HepG2 (cell line): Measurements from ENCODE around the gene FAM43A. TPM values are rescaled to one million over a fixed set of nuclear protein-coding genes. Genes with fewer than 3 reads are reported as not detected.

Experiments
- BRD4 ChIP-seq: sonication (generic); formaldehyde crosslinking; IDR thresholded peaks from 2 replicates; pipeline ENCODE4 v1.4.0; 2020; ENCODE audit warnings: missing genetic modification reagents
- CENPBD1 ChIP-seq: sonication (generic); formaldehyde crosslinking; IDR thresholded peaks from 2 replicates; pipeline ENCODE4 v1.8.0; 2022; ENCODE audit warnings: missing genetic modification reagents, low read depth, mild to moderate bottlenecking, borderline replicate concordance
- CREB3 ChIP-seq: sonication (generic); formaldehyde crosslinking; IDR thresholded peaks from 2 replicates; pipeline ENCODE4 v1.5.0; 2020; ENCODE audit warnings: missing genetic modification reagents
- IKZF4 ChIP-seq: sonication (generic); formaldehyde crosslinking; IDR thresholded peaks from 2 replicates; pipeline ENCODE4 v1.5.1; 2020; ENCODE audit warnings: borderline replicate concordance, mild to moderate bottlenecking, low read depth, missing genetic modification reagents; ENCODE audit errors: not compliant biosample characterization
- ISX ChIP-seq: sonication (generic); formaldehyde crosslinking; conservative IDR thresholded peaks from 2 replicates; pipeline ENCODE4 v1.5.0; 2020; ENCODE audit warnings: missing genetic modification reagents
- JARID2 ChIP-seq: sonication (generic); formaldehyde crosslinking; IDR thresholded peaks from 2 replicates; pipeline ENCODE4 v1.8.1; 2023; ENCODE audit warnings: missing genetic modification reagents, inconsistent platforms; ENCODE audit not compliant: insufficient replicate concordance
- PAWR ChIP-seq: sonication (generic); formaldehyde crosslinking; IDR thresholded peaks from 2 replicates; pipeline ENCODE4 v1.4.0; 2020; ENCODE audit warnings: missing genetic modification reagents, mild to moderate bottlenecking, borderline replicate concordance
- RNF219 ChIP-seq: sonication (generic); formaldehyde crosslinking; IDR thresholded peaks from 2 replicates; pipeline ENCODE4 v1.5.0; 2020; ENCODE audit warnings: mild to moderate bottlenecking, missing genetic modification reagents
- SMAD3 ChIP-seq: sonication (generic); formaldehyde crosslinking; IDR thresholded peaks from 2 replicates; pipeline ENCODE4 v1.4.0; 2020; ENCODE audit warnings: missing genetic modification reagents
- SMARCE1 ChIP-seq: fragments of 450-650 bp; IDR thresholded peaks from 2 replicates; pipeline ENCODE4 v1.6.1; 2017; ENCODE audit warnings: borderline replicate concordance
- TFAP4 ChIP-seq: sonication (generic); IDR thresholded peaks from 2 replicates; pipeline ENCODE4 v1.6.1; 2016; ENCODE audit warnings: low read depth, borderline replicate concordance
- THAP7 ChIP-seq: sonication (generic); formaldehyde crosslinking; IDR thresholded peaks from 2 replicates; pipeline ENCODE4 v1.8.1; 2023; ENCODE audit warnings: mild to moderate bottlenecking, missing genetic modification reagents
- TP53 ChIP-seq: sonication (generic); formaldehyde crosslinking; conservative IDR thresholded peaks from 2 replicates; pipeline ENCODE4 v1.4.0; 2020; ENCODE audit warnings: missing genetic modification reagents
- ZBTB42 ChIP-seq: sonication (generic); formaldehyde crosslinking; IDR thresholded peaks from 2 replicates; pipeline ENCODE4 v1.5.0; 2020; ENCODE audit warnings: mild to moderate bottlenecking, missing genetic modification reagents
- ZMAT5 ChIP-seq: sonication (generic); formaldehyde crosslinking; IDR thresholded peaks from 2 replicates; pipeline ENCODE4 v1.5.0; 2020; ENCODE audit warnings: mild to moderate bottlenecking, low read depth, missing genetic modification reagents, borderline replicate concordance
- ZNF160 ChIP-seq: sonication (generic); formaldehyde crosslinking; IDR thresholded peaks from 2 replicates; pipeline ENCODE4 v1.8.0; 2022; ENCODE audit warnings: mild to moderate bottlenecking, inconsistent platforms, missing genetic modification reagents
- ZNF317 ChIP-seq: sonication (generic); formaldehyde crosslinking; IDR thresholded peaks from 2 replicates; pipeline ENCODE4 v1.5.0; 2020; ENCODE audit warnings: mild to moderate bottlenecking, missing genetic modification reagents
- ZNF337 ChIP-seq: sonication (generic); formaldehyde crosslinking; IDR thresholded peaks from 2 replicates; pipeline ENCODE4 v1.5.1; 2020; ENCODE audit warnings: missing genetic modification reagents, low read depth, mild to moderate bottlenecking, borderline replicate concordance
- ZNF512 ChIP-seq: sonication (generic); formaldehyde crosslinking; IDR thresholded peaks from 2 replicates; pipeline ENCODE4 v1.4.0; 2020; ENCODE audit warnings: mild to moderate bottlenecking, missing genetic modification reagents
- ZNF878 ChIP-seq: sonication (generic); formaldehyde crosslinking; IDR thresholded peaks from 2 replicates; pipeline ENCODE4 v1.8.1; 2023; ENCODE audit warnings: mild to moderate bottlenecking, missing genetic modification reagents, moderate library complexity
- polyA plus RNA-seq, 8 experiments: library from polyadenylated mRNA; depleted of rRNA in 3 of 8; stranded (reverse) in 7 of 8; unstranded in 1 of 8; fragments of >200 nt; fragmentation: Illumina TruSeq in 4 of 8; extraction: Trizol in 4 of 8; gene quantifications; 2 replicates each; pipeline versions ENCODE4 v1.2.1 to v1.2.3, GENCODE V29; 2011 to 2016; ENCODE audit warnings: low read depth in 4 of 8, missing spikeins in 1 of 8, mixed read lengths in 1 of 8; ENCODE audit not compliant: insufficient read depth in 1 of 8
- total RNA-seq, 5 experiments: library from RNA; depleted of rRNA; stranded (reverse); fragments of >200 nt; fragmentation: Illumina TruSeq; extraction: Trizol; gene quantifications; 2 replicates each; pipeline ENCODE4 v1.2.3, GENCODE V29; 2016; ENCODE audit warnings: low read depth in 1 of 5

Gene FAM43A
- total and polyA plus RNA-seq, 2 of the 13 experiments (the other 11 are each of a cell fraction or from before 2014, with no cell fraction given): 0.91 to 1.8 TPM

- TF ChIP-seq ZNF512 (CRISPR knock-in tag): no peak
- no peak for TF ChIP-seq ISX
- TF ChIP-seq ZBTB42 (CRISPR knock-in tag): no peak
- TF ChIP-seq TFAP4: no peak
- TF ChIP-seq TP53 (CRISPR knock-in tag): no peak
- no peak for TF ChIP-seq ZNF878 (CRISPR knock-in tag)
- no peak for TF ChIP-seq JARID2
- TF ChIP-seq SMAD3: no peak
- TF ChIP-seq ZMAT5 (CRISPR knock-in tag): no peak
- no peak for TF ChIP-seq SMARCE1
- TF ChIP-seq ZNF317 (CRISPR knock-in tag): 0 out of 2 replicates have a peak, but pooled peaks have one; percentile 28
- no peak for TF ChIP-seq ZNF337 (CRISPR knock-in tag)
- no peak for TF ChIP-seq CENPBD1 (CRISPR knock-in tag)
- TF ChIP-seq BRD4 (CRISPR knock-in tag): no peak
- TF ChIP-seq PAWR: no peak
- no peak for TF ChIP-seq CREB3 (CRISPR knock-in tag)
- TF ChIP-seq RNF219: no peak
- no peak for TF ChIP-seq IKZF4 (CRISPR knock-in tag)
- no peak for TF ChIP-seq ZNF160 (CRISPR knock-in tag)
- TF ChIP-seq THAP7 (CRISPR knock-in tag): no peak
Measured at GRCh38 chr3:194682694-194683310, 2.9 kb upstream of the FAM43A start (continued).
